ENCODE data around the gene NPNT.
"Not testable (repeated sequence)": the region's sequence is repeated elsewhere in the genome, so short reads cannot be mapped to it uniquely, and the experiment has no call there.

NPNT gene

GRCh38 chr4:105894660-105895582 lies at the start of gene NPNT:
NPNT (plus strand) TSS chr4:105895471; CDS start chr4:105895653, 182 bp downstream.
- DNase-seq: no peak

DNA sequence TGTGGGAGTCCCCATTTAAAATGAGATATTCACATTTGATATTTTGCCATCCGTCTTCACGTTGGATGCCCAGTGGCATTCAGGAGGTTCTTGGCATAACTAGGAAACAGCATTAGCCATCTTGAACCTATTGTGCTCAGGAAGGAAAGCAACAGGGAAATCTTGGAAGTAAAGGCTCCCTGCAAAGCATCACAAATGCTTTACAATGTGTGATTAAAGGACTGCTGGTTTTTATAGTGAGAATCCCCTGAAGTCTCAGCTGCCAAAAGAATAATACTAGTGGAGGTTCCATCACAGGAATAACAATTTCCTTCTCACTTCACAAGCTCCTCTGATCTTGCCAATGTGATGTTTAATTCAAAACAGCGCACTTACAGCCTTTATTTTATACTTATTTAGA lies 49.7 kb upstream of the NPNT start:
- DNase-seq: no peak

DNA sequence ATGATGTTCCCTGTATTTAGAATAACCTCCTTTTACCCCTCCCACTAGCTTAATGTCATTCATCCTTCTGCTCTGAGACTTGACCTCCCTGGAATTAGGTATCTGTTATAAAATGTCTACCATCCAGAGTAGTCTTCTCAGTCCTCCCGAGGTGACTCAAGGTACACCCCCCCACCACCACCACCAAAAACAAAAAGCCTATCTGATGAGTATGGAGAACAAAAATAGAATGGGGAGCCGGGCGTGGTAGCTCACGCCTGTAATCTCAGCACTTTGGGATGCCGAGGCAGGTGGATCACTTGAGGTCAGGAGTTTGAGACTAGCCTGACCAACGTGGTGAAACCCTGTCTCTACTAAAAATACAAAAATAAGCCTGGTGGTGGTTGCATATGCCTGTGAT lies 46.9 kb upstream of the NPNT start:
- not testable (repeated sequence) for DNase-seq

GRCh38 chr4:105851196-105851595 lies 44.1 kb upstream of the NPNT start:
- no peak for DNase-seq

DNA sequence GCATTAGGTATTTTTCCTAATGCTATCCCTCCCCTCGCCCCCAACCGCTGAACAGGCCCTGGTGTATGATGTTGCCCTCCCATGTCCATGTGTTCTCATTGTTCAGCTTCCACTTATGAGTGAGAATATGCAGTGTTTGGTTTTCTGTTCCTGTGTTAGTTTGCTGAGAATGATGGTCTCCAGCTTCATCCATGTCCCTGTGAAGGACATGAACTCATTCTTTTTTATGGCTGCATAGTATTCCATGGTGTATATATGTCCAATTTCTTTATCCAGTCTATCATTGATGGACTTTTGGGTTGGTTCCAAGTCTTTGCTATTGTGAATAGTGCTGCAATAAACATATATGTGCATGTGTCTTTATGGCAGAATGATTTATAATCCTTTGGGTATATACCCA lies 43.0 kb upstream of the NPNT start:
- not testable (repeated sequence) for DNase-seq

DNA sequence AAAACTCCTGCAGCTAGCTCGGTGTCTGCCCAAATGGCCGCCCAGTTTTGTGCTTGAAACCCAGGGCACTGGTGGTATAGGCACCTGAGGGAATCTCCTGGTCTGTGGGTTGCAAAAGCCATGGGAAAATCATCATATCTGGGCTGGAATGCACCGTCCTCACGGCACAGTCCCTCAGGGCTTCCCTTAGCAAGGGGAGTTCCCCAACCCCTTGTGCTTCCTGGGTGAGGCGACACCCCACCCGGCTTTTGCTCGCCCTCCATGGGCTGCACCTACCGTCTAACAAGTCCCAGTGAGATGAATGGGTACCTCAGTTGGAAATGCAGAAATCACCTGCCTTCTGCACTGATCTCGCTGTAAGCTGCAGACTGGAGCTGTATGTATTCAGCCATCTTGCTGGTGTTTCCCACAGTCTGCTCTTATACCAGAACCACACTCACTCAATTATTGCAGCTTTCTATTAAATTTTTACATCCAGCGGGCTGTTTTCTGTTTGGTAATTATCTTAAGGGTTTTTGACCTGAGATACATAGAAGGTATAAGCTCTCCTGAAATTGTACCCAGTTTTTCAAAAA lies 36.7 kb upstream of the NPNT start:
- no peak for DNase-seq

GRCh38 chr4:105859233-105859632 lies 36.0 kb upstream of the NPNT start:
- no peak for DNase-seq

DNA sequence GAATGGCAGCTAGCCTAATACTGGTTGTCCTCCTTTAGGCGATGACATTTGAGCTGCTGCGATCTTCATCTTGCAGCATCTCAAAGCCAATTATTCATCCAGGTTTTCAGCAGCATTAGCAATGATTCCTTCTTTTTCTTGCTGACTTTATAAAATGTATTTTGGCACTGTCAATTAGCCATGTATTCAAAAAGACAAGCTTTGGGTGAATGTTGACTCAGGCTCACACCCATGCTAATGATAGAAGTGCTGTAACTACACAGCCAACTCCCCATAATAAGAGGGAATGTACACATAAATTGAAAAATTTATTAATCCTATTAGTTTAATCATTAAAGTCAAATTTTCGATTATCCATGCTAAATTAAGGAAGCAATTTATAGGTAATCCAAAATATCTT lies 24.3 kb upstream of the NPNT start:
- no peak for DNase-seq

- no peak for DNase-seq
These were observed 23.3 kb upstream of the NPNT start for GRCh38 chr4:105871997-105872396.

DNA sequence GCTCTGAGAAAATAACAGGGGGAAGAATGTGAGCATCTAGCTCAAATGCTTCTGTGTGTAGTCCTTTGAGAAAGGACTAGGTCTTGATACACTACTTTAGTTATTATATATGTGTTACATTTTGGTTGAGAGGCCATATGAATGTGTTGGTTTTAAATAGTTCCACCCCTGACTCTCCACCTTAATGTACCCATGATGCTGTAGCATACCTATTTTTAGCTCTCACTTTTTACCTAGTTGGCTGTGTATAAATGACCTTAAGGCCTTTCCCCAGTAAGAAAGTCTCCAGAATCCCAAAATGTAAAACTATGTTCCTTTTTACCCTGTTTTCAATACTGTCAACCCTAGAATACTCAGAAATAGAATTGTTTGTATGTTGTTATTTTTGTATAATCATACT lies 20.0 kb upstream of the NPNT start:
- DNase-seq: no peak

GRCh38 chr4:105878668-105879067 lies 16.6 kb upstream of the NPNT start:
- no peak for DNase-seq

DNA sequence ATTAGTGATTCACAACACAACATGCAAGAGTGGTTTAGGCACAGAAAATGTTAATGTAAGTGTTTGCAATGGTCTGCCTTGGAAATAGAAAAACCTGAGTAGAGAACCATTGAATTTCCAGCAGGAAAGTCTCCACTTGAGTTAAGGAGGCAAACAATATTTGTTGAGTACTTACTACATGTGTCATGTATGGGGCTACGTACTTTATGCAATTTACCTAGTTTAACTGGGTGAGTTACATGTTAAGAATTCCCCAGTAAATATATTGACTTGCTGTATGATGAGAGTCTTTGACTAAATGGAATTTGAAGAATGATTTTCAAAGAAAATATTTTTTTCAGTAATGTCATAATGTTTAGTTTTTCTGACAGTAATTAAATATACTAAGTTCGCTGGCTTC lies 7.8 kb upstream of the NPNT start:
- no peak for DNase-seq

GRCh38 chr4:105895583-105896460 lies 551 bp downstream of the NPNT start:
- no peak for DNase-seq

- no peak for DNase-seq
These were observed 1.2 kb downstream of the NPNT start for GRCh38 chr4:105896461-105896942.

DNA sequence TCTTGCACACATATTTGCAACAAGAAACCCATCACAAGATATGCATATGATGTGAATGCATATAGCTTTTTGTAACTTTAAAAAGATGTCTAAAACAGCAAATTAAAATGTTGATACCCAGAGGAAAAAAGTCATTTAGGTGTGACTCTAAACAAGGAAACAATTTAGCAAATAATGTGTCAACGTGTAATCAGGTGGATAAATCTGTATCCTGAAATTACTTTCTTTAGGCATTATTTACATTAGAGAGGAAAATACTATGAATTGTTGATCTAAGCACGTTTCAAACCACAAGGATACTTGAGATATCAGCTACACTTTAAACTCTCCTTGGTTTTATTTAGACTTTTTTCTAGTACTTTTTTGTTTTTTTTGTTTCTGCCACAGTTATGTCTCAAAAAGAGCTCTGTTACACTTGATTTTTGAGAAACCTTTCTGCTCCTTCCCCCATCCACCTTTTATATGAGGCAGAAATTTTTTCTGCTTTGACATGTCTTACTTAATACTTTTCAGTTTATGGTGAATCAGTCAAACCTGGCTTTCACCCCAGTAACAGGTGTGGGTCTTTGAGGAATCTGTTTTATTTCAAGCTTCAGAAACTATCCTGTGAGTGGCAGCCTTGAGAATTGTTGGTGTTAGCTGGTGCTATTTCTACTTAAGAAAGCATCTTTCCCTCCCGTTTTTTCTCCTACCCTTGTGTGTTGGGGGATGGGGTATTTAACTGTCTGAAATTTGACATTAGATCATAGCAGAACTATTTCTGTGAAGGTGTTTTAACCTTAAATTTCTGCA lies 1.9 kb downstream of the NPNT start:
- DNase-seq: no peak

GRCh38 chr4:105900541-105900940 lies 5.3 kb downstream of the NPNT start:
- DNase-seq: no peak

DNA sequence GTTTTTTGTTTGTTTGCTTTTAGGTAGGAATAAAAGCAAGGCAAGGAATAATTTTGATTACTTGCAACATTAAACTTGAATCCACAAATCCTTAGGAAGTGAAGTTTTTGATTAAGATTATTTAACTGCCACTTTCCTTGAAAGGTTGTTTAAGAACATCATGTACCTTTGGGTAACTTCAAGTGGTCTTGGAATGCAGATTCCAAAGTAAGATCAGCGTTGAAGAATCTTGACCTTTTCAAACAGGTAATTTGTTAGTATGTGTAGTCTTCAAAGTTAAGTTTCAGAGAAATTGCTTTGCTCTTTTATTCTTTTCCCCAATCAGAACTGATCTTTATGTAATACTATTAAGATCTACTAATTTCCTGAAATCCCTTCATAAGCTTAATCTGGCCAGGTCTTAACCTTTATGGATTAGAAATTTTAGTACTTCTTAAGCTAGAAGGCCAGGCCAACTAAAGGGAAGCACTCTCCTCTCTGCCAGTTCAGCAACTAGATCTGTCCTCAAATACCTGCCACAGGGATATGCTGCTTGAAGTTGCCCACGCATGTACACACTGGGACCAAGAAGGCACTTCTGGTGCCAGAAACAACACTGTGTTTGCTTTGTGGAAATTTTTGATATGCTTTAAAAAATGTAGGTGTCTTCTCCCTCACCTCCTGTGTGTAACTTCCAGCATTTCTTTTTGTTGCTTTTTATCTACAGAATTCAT lies 7.4 kb downstream of the NPNT start:
- no peak for DNase-seq

DNA sequence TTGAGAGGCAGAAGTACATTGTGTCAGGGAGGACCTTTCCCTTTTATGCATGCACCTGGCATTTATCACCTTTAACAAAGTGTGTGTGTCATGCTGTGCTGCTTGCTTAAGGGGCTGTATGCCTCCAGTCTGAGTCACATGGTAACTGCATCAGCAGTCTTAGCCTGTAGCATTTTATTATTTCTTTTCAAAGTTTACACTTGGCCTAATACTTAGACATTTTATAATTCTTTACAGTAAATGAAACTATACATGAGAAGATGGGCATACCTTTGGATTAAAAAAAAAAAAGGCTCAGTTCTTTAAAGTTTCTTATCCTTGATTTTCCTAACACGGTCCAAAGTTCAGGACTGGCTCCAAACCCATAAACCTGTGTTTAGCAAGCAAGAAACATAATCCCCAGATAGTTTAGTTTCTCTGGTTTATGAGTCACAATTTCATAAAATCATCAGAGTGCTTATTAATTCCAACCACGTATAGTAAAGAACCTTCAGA lies 14.6 kb downstream of the NPNT start:
- DNase-seq: no peak

- no peak for DNase-seq
These were observed 16.2 kb downstream of the NPNT start for GRCh38 chr4:105911426-105911825.

DNA sequence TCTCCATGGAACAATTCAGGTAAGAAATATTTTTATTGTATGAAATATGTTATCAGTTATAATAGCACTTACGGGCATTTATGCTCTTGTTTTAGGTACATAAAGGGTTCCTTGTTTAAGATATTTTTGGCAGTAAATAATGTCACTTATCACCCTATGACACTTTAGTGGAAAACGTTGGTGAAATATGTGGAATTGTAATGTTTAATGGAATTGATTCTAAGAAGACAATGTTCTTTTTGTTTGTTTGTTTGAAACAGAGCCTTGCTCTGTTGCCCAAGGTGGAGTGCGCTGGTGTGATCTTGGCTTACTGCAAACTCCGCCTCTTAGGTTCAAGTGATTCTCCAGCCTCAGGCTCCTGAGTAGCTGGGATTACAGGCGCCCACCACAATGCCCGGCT lies 17.4 kb downstream of the NPNT start:
- no peak for DNase-seq

DNA sequence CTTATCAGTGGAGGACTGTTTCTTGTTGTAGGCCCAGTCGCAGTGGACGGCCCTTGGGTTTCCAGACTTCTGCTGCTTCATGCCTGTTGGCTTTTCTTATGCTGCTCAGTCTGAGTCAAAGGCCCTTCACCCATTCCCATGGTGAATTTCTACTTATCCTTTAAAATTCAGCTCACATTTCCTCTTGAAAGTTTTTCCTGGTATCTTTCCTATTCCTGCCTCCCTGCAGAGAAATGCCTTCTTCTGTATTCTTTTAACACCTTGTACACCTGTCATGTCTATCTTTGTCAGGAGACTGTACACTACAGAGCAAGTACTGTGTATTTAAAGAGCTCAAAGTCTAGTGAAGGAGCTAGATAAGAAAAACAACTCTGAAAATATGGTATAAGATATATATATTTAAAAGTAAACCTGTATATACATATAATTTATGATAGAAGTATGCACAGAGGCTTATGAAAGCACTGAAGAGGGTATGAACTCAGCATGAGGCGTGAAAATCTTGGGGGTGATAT lies 22.0 kb downstream of the NPNT start:
- no peak for DNase-seq
